Right ventricle myocardium superior (tissue), 1 donor: ENCODE measurements around the gene PPP4R2. TPM values are rescaled to one million over a fixed set of nuclear protein-coding genes. Genes with fewer than 3 reads are reported as not detected.

ENCODE experiments used
- ATAC-seq: fragments of 200-7000 bp; cut with Tn5 transposase; one replicate; pipeline ENCODE4 v1.9.1; 2020; ENCODE audit warnings: mild to moderate bottlenecking; ENCODE audit not compliant: poor library complexity
- DNase-seq: peaks from one replicate; pipeline ENCODE4 v3.0.0-alpha.2; 2020
- intact Hi-C: fragments of 100-400 bp; cut with DNase I; formaldehyde crosslinking; loops from one replicate; pipeline ENCODE4 v1.11.2; 2022
- long read RNA-seq: library from polyadenylated mRNA; unstranded; transcript quantifications from one replicate; pipeline ENCODE4 v2.0.0, GENCODE V29; 2021
- total RNA-seq: library from RNA; stranded (reverse); fragmentation: NEBNext Ultra II Directional; extraction: Animal tissue kit (Norgen Biotek cat#: 25700); gene quantifications from one replicate; pipeline ENCODE4 v1.2.1, GENCODE V29; 2021
- donor health status: DM: no; HTN: yes; CAD: no; lungs with severe emphysema.

The PPP4R2 gene, protein sequence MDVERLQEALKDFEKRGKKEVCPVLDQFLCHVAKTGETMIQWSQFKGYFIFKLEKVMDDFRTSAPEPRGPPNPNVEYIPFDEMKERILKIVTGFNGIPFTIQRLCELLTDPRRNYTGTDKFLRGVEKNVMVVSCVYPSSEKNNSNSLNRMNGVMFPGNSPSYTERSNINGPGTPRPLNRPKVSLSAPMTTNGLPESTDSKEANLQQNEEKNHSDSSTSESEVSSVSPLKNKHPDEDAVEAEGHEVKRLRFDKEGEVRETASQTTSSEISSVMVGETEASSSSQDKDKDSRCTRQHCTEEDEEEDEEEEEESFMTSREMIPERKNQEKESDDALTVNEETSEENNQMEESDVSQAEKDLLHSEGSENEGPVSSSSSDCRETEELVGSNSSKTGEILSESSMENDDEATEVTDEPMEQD
- total RNA-seq: 58.6 TPM
- long read RNA-seq, full-length matches to known transcripts: 110 of 137 reads
- long read RNA-seq, partial matches to known transcripts: 12 of 137 reads
- long read RNA-seq, other reads (novel, unspliced or antisense): 15 of 137 reads

DNA sequence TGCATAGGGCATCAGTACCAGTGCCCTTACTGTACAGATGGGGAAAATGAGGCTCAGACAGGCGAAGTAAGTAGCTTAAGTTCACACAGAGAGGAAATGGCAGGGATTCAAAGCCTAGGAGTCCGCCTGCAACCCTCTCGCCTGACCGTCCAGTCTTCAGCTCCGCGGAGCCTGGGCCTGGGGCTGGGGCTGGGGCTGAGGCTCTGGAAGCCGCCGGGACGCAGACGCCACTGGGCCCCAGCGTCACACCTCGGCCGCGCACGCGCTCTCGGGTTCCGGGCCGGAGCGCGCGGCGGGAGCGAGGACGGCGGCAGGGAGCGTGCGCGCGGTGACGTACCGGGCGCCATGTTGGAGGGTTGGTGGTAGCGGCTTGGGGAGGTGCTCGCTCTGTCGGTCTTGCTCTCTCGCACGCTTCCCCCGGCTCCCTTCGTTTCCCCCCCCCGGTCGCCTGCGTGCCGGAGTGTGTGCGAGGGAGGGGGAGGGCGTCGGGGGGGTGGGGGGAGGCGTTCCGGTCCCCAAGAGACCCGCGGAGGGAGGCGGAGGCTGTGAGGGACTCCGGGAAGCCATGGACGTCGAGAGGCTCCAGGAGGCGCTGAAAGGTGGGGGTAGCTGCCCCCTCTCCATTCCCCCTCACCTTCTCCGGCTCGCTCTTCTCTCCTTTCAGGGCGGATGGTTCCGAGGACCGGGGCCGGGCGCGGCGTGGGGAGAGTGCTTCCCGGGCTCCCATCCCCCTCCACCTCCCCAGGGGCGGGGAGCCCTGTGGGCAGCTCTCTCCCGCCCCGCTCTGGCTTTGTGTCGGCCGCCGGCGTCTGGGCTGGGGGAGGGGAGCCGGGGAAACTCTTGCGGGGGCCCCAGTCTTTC is at the start of gene PPP4R2:
Gene PPP4R2, plus strand, starts transcription at position 339 of the 861 bp plus-strand sequence. Its CDS starts 227 bp downstream, at position 566.
- intact Hi-C loops: loop anchor here (10.0 kb wide), 1 partner anchor 62 kb away; no protein-coding TSS in a partner anchor
- ATAC-seq: peak; percentile 97
- peak; percentile 94 for DNase-seq

DNA sequence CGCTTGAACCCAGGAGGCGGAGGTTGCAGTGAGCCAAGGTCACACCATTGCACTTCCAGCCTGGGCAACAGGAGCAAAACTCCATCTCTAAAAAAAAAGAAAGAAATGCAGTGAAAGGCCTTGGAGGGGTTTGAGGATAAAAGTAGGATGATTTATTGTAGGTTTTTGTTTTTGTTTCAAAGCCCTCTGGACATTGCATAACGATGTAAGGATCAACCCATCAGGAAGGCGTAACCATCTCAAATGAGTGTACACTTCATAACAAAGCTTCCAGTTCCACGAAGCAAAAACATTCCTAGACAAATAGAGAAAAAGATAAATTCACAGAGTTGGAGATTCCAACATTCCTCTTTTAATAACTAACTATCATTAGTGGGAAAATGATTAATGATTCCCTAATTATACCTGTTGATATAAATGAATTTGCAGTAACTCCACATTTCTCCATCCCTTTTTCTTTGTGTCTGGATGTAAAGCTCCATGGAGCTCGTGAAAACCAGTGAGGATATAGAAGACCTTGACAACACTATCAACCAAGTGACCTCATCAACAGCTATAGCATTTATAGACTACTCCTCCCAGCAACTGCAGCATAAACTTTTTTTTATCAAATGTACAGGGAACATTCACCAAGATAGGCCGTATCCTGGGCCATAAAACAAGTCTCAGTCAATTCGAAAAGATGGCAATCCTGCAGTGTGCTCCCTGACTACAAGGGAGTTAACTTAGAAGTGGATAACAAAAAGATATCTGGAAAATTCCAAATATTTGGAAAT is 48.7 kb upstream of the PPP4R2 start:
- intact Hi-C loops: no loop called here
- ATAC-seq (no peak), DNase-seq (no peak)

DNA sequence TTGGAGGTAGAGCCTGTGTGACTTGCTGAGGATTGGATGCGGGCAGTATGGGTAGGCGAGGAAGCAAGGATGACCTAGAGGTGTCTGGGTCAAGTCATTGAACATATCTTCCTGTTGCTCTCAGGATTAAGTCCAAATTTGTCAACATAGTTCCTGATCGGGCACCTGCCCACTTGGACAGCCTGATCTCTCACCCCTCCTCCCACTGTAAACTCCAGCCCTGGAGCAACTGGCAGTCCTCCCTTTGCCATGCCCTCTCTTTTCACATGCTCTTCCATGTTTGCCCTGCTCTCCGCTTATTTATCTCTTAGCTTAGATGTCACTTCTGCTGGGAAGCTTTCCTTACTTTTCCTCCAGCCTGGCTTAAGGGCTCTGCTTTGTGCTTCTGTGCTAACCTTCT is 47.6 kb upstream of the PPP4R2 start:
- intact Hi-C loops: no loop called here
- ATAC-seq: peak; percentile 54

DNA sequence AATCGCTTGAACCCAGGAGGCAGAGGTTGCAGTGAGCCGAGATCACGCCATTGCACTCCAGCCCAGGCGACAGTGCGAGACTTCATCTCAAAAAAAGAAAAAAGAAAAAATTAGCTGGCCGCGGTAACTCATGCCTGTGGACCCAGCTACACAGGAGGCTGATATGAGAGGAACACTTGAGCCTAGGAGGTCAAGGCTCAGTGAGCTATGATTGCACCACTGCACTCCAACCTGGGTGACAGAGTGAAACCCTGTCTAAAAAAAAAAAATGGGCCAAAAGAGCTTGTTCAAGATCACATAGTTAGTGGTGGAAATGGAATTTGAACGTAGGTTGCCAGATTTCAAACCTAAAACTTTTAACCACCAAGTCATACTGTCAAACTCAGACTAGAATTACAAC is 46.2 kb upstream of the PPP4R2 start:
- ATAC-seq: no peak
- no peak for DNase-seq
- intact Hi-C loops: no loop called here

More for the DNA sequence above, 47.6 kb upstream of the PPP4R2 start:
- no peak for DNase-seq

DNA sequence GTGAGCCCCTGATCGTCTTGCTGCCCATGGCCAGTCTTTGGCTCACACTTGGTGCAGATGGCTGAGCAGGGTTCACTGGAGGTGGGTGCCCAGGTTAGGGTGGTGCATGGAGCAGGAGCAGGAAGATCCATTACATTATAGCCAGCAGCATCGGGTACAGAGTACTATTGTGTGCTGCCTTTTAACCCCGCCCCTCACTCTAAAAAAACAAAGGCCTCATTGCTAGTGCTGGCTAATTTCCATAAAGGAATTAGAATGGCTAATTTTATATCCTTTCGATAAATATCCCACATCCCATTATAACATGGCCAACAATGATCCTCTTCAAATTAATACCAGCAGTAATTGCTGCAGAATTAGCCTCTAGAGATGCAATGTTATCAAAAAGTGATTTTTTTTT is 45.8 kb upstream of the PPP4R2 start:
- DNase-seq (no peak), ATAC-seq (no peak)
- intact Hi-C loops: no loop called here

DNA sequence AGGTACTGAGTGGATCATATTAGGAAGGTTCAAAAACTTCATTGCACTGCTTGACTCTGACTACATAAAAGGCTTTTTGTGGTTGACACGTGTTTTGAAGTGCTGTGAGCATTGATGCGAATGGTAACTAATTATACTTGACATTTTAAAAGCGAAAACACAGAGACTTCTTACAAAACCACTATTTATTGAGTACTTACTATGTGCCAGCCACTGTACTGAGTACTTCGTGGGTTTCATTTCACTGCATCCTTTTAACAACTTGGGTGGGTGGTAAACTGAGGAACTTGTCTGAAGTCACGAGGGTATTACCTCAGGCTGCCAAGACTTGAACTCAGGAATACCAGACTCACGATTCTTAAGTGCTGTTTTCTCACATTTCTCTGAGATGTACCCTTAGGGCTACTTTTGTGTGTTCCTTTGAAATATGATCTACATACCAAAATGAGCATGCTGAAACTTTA is 45.3 kb upstream of the PPP4R2 start:
- intact Hi-C loops: no loop called here
- ATAC-seq: no peak

DNA sequence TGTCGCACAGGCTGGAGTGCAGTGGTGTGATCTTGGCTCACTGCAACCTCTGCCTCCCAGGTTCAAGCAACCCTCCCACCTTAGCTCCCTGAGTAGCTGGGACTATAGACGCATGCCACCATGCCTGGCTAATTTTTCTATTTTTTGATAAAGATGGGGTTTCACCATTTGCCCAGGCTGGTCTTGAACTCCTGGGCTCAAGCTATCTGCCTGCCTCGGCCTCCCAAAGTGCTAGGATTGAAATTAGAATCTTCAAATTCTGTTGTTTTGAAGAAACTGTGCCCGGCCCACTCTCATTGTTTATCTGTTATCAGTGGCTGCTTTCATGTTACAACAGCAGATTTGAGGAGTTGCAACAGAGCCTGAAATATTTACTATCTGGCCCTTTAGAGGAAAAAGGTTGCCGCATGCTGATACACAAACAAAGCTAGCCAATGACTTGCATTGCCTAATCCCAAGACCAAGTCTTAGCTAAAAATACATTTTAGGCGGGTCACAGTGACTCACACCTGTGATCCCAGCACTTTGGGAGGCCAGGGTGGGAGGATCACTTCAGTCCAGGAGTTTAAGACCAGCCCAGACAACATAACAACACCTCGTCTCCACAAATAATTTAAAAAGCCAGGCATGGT is 43.2 kb upstream of the PPP4R2 start:
- intact Hi-C loops: no loop called here

More for the DNA sequence above, 45.3 kb upstream of the PPP4R2 start:
- no peak for DNase-seq

DNA sequence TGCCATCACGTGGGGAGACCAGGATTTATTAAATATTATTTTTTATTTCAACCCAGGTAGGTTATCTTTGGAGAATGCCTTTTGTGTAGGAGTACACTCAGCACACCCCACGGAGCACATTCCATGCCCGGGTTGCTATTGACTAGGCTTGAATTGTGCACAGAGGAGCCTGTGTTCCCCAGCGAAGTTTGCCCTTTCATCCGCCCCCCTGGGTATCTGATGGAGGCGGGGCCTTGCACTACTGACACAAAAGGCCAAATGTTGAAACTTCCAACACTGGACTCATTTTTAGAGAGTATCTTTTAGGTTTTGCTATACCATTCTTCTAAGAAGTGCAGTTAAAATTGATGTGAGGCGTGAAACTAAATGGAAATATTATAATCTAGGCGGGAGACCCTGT is 39.3 kb upstream of the PPP4R2 start:
- ATAC-seq (peak; percentile 32), DNase-seq (peak; percentile 51)
- intact Hi-C loops: no loop called here

More for the DNA sequence above, 43.2 kb upstream of the PPP4R2 start:
- DNase-seq (no peak), ATAC-seq (no peak)

DNA sequence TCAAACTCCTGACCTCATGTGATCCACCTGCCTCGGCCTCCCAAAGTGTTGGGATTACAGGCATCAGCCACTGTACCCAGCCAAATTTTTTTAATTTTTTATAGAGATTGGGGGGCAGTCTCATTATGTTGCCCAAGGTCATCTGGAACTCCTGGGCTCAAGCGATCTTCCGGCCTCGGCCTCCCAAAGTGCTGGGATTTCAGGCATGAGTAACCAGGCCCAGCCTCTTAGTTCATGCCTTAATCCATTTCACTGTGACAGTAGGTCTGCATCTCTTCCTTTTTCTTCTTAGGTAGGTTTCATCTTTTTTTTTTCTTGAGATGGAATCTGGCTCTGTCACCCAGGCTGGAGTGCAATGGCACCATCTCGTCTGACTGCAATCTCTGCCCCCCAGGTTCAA is 37.3 kb upstream of the PPP4R2 start:
- intact Hi-C loops: no loop called here
- ATAC-seq (no peak), DNase-seq (no peak)

DNA sequence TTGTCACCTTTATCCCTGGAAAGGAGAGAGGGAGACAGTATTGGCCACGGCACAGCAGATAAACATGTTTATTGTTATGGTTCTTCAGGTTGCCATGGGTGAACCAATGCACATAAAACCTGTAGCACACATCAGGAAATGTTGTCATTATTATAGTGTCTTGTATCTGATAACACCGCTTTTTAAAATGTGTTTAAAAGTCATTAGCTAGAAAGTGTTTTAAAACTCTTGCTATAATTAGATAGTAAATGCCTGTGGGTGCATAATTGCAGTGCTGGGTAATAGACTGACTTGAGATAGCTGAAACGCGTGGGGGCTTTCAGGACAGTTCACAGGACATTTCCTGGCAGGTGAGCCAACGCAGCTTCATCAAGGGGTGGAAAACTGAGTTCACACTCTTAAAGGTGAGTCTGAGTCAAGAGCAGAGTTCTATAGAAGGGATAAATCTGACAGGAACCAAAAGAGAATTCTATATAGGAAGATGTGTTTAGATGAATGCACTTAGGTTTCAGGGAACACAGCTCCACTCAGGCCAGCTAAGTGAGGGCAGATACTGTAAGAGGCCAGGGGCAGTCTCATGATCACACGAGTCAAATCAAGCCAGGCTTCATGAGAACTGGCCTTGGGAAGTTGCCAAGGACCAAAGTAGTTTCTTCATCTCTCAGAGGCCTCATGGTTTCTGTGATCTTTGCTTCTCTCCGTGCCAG is 35.6 kb upstream of the PPP4R2 start:
- ATAC-seq: peak; percentile 90
- peak; percentile 53 for DNase-seq
- intact Hi-C loops: no loop called here

DNA sequence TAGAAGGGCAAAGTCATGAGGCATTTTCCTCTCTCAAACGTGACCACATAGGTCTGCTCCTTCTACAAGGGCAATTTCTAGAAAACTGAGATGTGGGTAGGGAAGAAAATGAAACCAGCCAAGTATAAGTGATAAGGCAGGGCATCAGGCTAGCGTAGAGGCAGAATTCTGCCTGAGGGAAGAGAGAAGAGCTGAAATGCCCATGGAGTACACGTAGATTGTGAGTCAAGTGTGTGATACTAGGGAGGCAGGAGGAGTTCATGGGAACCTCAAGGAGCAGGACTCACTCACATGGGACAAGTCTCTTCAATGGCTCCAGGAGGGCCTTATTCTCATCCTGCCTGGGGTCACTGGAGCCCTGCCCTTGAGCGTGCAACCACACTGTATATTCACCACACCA is 34.9 kb upstream of the PPP4R2 start:
- intact Hi-C loops: no loop called here
- DNase-seq (no peak), ATAC-seq (peak; percentile 8)

DNA sequence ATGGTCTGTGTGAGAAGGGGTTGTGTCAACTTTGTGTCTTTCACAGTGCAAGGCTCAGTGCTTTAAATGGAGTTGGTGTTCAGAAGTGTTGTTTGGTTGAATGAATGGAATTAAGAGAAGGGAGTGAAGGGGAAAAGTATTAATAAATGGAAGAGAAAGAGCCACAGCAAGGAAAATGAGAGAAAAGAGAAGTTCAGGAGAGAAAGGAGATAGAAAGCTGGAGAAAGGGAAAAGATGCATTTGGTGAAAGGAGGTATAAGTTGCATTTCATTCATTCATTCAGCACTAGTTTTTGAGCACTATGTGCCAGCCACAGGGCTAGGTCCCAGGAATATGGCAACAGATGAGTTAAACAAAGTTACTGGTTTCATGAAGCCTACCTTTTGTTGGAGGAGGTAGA is 34.3 kb upstream of the PPP4R2 start:
- intact Hi-C loops: no loop called here
- no peak for ATAC-seq
- no peak for DNase-seq

DNA sequence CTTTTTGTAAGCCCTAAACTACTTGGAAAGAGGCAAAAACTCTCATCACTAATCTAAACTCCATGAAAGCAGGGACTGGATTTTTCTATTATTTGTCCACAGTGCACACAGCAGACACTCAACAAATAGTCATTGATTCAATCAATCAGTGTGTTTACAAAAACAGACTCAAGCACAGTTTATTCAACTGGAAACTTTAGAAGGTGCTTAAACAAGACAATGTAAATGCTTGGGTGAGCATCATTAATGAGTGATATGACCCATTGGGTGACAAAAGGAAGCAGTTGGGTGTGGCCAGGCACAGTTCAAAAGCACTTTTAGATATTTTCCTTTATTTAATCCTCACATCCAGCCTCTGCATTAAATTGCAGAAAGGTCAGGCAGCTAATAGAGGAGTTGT is 32.0 kb upstream of the PPP4R2 start:
- ATAC-seq: no peak
- intact Hi-C loops: no loop called here
- DNase-seq: no peak

DNA sequence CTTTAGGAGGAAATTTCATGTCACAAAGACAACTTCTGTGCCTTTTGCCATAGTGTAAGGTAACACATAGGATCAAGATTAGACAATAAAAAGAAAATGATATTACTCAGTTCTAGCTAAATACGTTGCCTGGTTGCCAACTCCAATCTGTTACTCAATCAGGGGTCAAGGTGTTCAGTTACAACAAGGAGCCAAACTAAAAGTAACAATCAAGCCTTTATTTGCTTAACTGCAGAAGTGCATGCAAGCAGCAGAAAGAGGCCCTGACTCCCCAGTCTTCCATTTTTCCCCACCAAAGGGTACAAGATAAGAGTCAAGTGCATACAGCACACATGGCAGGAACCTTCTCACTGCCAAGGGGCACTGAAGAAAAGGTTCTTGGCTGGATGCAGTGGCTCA is 28.3 kb upstream of the PPP4R2 start:
- DNase-seq (no peak), ATAC-seq (no peak)
- intact Hi-C loops: no loop called here

DNA sequence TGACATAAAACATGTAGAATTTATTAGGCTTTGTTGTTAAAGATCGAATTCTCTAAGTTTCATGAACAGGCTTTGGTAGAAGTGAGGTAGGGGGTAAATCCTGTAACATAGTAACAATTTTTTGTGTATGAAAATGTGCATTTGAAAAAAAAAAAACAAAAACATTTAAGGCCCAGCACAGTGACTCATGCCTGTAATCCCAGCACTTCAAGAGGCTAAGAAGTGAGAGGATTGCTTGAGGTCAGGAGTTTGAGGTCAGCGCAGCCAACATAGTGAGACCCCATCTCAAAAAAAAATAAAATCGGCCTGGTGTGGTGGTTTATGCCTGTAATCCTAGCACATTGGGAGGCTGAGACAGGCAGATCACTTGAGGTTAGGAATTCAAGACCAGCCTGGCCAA is 26.8 kb upstream of the PPP4R2 start:
- no peak for ATAC-seq
- intact Hi-C loops: no loop called here

DNA sequence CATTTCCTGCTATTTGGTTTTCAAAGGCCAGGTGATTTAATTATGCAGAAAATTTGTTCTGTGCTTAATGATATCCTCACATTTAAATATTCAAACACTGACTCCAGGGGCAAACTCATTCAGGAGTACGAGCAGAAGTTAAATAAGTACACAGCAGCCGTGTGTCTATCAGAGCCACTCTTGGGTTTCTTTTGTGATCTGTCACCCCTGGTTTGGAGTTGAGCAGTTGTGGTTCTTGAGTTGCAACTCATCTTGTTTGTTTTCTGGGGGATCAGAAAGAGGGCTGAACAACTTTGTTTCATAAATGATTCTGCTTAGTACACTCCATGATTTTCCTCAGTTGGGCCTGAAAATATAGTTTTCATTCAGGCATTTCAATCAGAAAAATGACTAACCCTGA is 25.7 kb upstream of the PPP4R2 start:
- intact Hi-C loops: no loop called here
- ATAC-seq (no peak), DNase-seq (no peak)

More for the DNA sequence above, 26.8 kb upstream of the PPP4R2 start:
- no peak for DNase-seq

DNA sequence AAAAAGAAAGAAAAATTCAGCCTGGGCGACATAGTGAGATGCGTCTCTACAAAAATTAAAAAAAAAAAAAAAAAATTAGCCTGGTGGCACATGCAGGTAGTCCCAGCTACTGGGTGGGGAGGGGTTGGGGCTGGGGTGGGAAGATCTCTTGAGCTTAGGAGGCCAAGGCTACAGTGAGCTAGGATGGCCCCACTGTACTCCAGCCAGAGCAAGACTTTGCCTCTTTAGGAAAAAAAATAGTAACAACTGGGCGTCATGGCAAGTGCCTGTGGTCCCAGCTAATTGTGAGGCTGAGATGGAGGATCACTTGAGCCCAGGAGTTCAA is 23.9 kb upstream of the PPP4R2 start:
- no peak for ATAC-seq
- no peak for DNase-seq
- intact Hi-C loops: no loop called here
